ES-I3 (cell line): Measurements from ENCODE around the gene VEPH1.

Source experiments
- H3K36me3 ChIP-seq: 2 replicates; pipeline ENCODE4 v1.6.1; 2013; ENCODE audit warnings: mild to moderate bottlenecking, low read length, control low read depth, moderate library complexity; ENCODE audit not compliant: insufficient read depth
- H3K4me1 ChIP-seq: 2 replicates; pipeline ENCODE4 v1.6.1; 2013; ENCODE audit warnings: mild to moderate bottlenecking, control low read depth, low read length; ENCODE audit not compliant: insufficient read depth
- H3K9ac ChIP-seq: 2 replicates; pipeline ENCODE4 v1.6.1; 2013; ENCODE audit warnings: low read depth, mild to moderate bottlenecking, low read length, moderate library complexity
- H3K9me3 ChIP-seq: 2 replicates; pipeline ENCODE4 v1.6.1; 2013; ENCODE audit warnings: mild to moderate bottlenecking, low read length, moderate library complexity; ENCODE audit not compliant: control insufficient read depth, insufficient read depth

VEPH1 gene

GRCh38 chr3:157247391-157247790 is 255.8 kb downstream of the VEPH1 start:
- no peaks in the 10 kb centered on the region for H3K36me3 ChIP-seq
- no peaks in the 10 kb centered on the region for H3K9me3 ChIP-seq
- peaks cover 16% of the 10 kb centered on the region; the same call in 1 of the 2 replicates for H3K4me1 ChIP-seq
- no peak overlapping the region for H3K9ac ChIP-seq

- no peaks in the 10 kb centered on the region for H3K36me3 ChIP-seq
- H3K9ac ChIP-seq: no peak overlapping the region
- H3K4me1 ChIP-seq: no peaks in the 10 kb centered on the region
- no peaks in the 10 kb centered on the region for H3K9me3 ChIP-seq
Measured at GRCh38 chr3:157242836-157243235, 260.4 kb downstream of the VEPH1 start.

GRCh38 chr3:157241599-157241998 is 261.6 kb downstream of the VEPH1 start:
- Histone ChIP-seq H3K9ac (no peak overlapping the region), H3K36me3 (no peaks in the 10 kb centered on the region), H3K4me1 (no peaks in the 10 kb centered on the region), H3K9me3 (no peaks in the 10 kb centered on the region)

GRCh38 chr3:157240408-157240807 is 262.8 kb downstream of the VEPH1 start:
- Histone ChIP-seq H3K9ac (no peak overlapping the region), H3K36me3 (no peaks in the 10 kb centered on the region), H3K4me1 (no peaks in the 10 kb centered on the region), H3K9me3 (no peaks in the 10 kb centered on the region)

- Histone ChIP-seq H3K36me3 (no peaks in the 10 kb centered on the region), H3K4me1 (no peaks in the 10 kb centered on the region), H3K9me3 (no peaks in the 10 kb centered on the region), H3K9ac (no peak overlapping the region)
Measured at GRCh38 chr3:157239082-157239704, 264.0 kb downstream of the VEPH1 start.

- H3K36me3 ChIP-seq: no peaks in the 10 kb centered on the region
- no peaks in the 10 kb centered on the region for H3K4me1 ChIP-seq
- H3K9me3 ChIP-seq: no peaks in the 10 kb centered on the region
- H3K9ac ChIP-seq: no peak overlapping the region
Measured at GRCh38 chr3:157238457-157238856, 264.8 kb downstream of the VEPH1 start.

GRCh38 chr3:157237886-157238285 is 265.3 kb downstream of the VEPH1 start:
- Histone ChIP-seq H3K9me3 (no peaks in the 10 kb centered on the region), H3K9ac (no peak overlapping the region), H3K36me3 (no peaks in the 10 kb centered on the region), H3K4me1 (no peaks in the 10 kb centered on the region)

GRCh38 chr3:157235291-157235690 is 267.9 kb downstream of the VEPH1 start:
- no peaks in the 10 kb centered on the region for H3K36me3 ChIP-seq
- H3K9ac ChIP-seq: no peak overlapping the region
- H3K9me3 ChIP-seq: no peaks in the 10 kb centered on the region
- H3K4me1 ChIP-seq: no peaks in the 10 kb centered on the region

GRCh38 chr3:157233923-157234322 is 269.3 kb downstream of the VEPH1 start:
- Histone ChIP-seq H3K4me1 (no peaks in the 10 kb centered on the region), H3K36me3 (no peaks in the 10 kb centered on the region), H3K9ac (no peak overlapping the region), H3K9me3 (no peaks in the 10 kb centered on the region)

- Histone ChIP-seq H3K4me1 (no peaks in the 10 kb centered on the region), H3K9ac (no peak overlapping the region), H3K36me3 (no peaks in the 10 kb centered on the region), H3K9me3 (no peaks in the 10 kb centered on the region)
Measured at GRCh38 chr3:157232141-157232540, 271.1 kb downstream of the VEPH1 start.

GRCh38 chr3:157231071-157231470 is 272.1 kb downstream of the VEPH1 start:
- Histone ChIP-seq H3K9me3 (no peaks in the 10 kb centered on the region), H3K4me1 (no peaks in the 10 kb centered on the region), H3K36me3 (no peaks in the 10 kb centered on the region), H3K9ac (no peak overlapping the region)

- Histone ChIP-seq H3K9me3 (no peaks in the 10 kb centered on the region), H3K9ac (no peak overlapping the region), H3K36me3 (no peaks in the 10 kb centered on the region), H3K4me1 (no peaks in the 10 kb centered on the region)
Measured at GRCh38 chr3:157226173-157226847, 276.9 kb downstream of the VEPH1 start.

GRCh38 chr3:157225001-157225400 is 278.2 kb downstream of the VEPH1 start:
- no peak overlapping the region for H3K9ac ChIP-seq
- H3K36me3 ChIP-seq: no peaks in the 10 kb centered on the region
- H3K9me3 ChIP-seq: no peaks in the 10 kb centered on the region
- no peaks in the 10 kb centered on the region for H3K4me1 ChIP-seq

GRCh38 chr3:157220883-157221282 is 282.3 kb downstream of the VEPH1 start:
- no peak overlapping the region for H3K9ac ChIP-seq
- H3K4me1 ChIP-seq: no peaks in the 10 kb centered on the region
- H3K9me3 ChIP-seq: no peaks in the 10 kb centered on the region
- H3K36me3 ChIP-seq: no peaks in the 10 kb centered on the region

- no peaks in the 10 kb centered on the region for H3K36me3 ChIP-seq
- no peaks in the 10 kb centered on the region for H3K4me1 ChIP-seq
- no peak overlapping the region for H3K9ac ChIP-seq
- no peaks in the 10 kb centered on the region for H3K9me3 ChIP-seq
Measured at GRCh38 chr3:157220211-157220610, 283.0 kb downstream of the VEPH1 start.
